NCI-H2171 (cell line): ENCODE results near the gene SLC4A7.

ENCODE experiments used
- DNase-seq: peaks from one replicate; lab custom pipeline; 2025; lab: John Stamatoyannopoulos, UW

SLC4A7 gene

DNA sequence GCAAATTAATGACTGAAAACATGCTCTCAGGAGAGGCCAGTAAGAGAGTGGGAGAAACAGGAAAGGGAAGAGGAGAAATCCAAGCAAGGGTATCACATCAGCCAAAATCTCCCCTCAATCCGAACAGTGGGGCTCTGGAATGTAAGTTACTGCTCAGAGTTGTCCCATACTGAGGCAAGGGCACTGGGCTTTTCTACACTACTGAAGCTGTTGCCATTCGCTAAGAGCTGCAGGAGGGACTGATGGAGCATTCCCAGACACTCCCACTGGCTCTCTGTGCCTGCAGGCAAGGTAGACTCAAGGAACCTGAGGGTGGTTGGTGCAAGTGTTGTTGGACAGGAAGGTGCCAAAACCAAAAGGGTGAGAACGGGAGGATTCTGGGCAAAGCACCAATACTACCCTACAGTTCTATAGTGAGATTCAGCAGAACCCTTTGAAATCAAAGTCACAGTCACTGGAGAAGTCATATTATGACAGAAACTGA is 161.1 kb downstream of the SLC4A7 start:
- DNase-seq, result no peak
